OCI-LY1 (cell line): Measurements from ENCODE around the gene TMEM143.

ENCODE experiments used
- H2AFZ ChIP-seq: fragments of 200-600 bp; sonication (generic), shearing (Covaris generic); 2 replicates; pipeline ENCODE4 v1.6.0; 2014; ENCODE audit warnings: antibody characterized with exemption, mild to moderate bottlenecking, low read length
- H3F3A ChIP-seq: fragments of 200-600 bp; sonication (generic), shearing (Covaris generic); 2 replicates; pipeline ENCODE4 v1.6.0; 2014; ENCODE audit warnings: mild to moderate bottlenecking, antibody characterized with exemption, low read length, moderate library complexity; ENCODE audit not compliant: insufficient read depth
- H3K27ac ChIP-seq: fragments of 200-600 bp; sonication (generic); 2 replicates; pipeline ENCODE4 v1.5.1; 2014; ENCODE audit warnings: low read length, mixed run types, mild to moderate bottlenecking, low read depth; ENCODE audit not compliant: poor library complexity, severe bottlenecking
- H3K27me3 ChIP-seq: fragments of 200-600 bp; sonication (generic); 2 replicates; pipeline ENCODE4 v1.6.0; 2014; ENCODE audit warnings: antibody characterized with exemption, mild to moderate bottlenecking, low read length, moderate library complexity; ENCODE audit not compliant: insufficient read depth
- H3K36me3 ChIP-seq: fragments of 200-600 bp; sonication (generic); 2 replicates; pipeline ENCODE4 v1.6.1; 2014; ENCODE audit warnings: mild to moderate bottlenecking, antibody characterized with exemption, low read length, moderate library complexity, mixed read lengths; ENCODE audit not compliant: insufficient read depth
- H3K4me1 ChIP-seq: fragments of 200-600 bp; sonication (generic); 2 replicates; pipeline ENCODE4 v1.5.1; 2014; ENCODE audit warnings: mild to moderate bottlenecking, low read length, moderate library complexity; ENCODE audit not compliant: insufficient read depth, severe bottlenecking
- H3K4me2 ChIP-seq: fragments of 200-600 bp; sonication (generic), shearing (Covaris generic); 2 replicates; pipeline ENCODE4 v1.6.1; 2014; ENCODE audit warnings: low read length
- H3K4me3 ChIP-seq: fragments of 200-600 bp; sonication (generic); 2 replicates; pipeline ENCODE4 v1.5.1; 2014; ENCODE audit warnings: low read length, low read depth, mild to moderate bottlenecking, mixed read lengths; ENCODE audit not compliant: poor library complexity, severe bottlenecking
- H3K79me2 ChIP-seq: fragments of 200-600 bp; shearing (Covaris generic); 2 replicates; pipeline ENCODE4 v1.6.1; 2016; ENCODE audit warnings: mixed run types, low read length, mixed read lengths; ENCODE audit not compliant: insufficient read depth
- H3K9ac ChIP-seq: fragments of 200-600 bp; sonication (generic), shearing (Covaris generic); 2 replicates; pipeline ENCODE4 v1.6.1; 2014; ENCODE audit warnings: mild to moderate bottlenecking, low read length, mixed read lengths
- H3K9me2 ChIP-seq: fragments of 200-600 bp; sonication (generic), shearing (Covaris generic); 2 replicates; pipeline ENCODE4 v1.6.1; 2014; ENCODE audit warnings: low read depth, mild to moderate bottlenecking, low read length, mixed read lengths
- H3K9me3 ChIP-seq: fragments of 200-600 bp; shearing (Covaris generic); 2 replicates; pipeline ENCODE4 v1.6.1; 2014; ENCODE audit warnings: low read length, mixed read lengths
- H4K20me1 ChIP-seq: fragments of 200-600 bp; sonication (generic), shearing (Covaris generic); 2 replicates; pipeline ENCODE4 v1.6.0; 2016; ENCODE audit warnings: mild to moderate bottlenecking, low read length; ENCODE audit not compliant: insufficient read depth
- EZH2 ChIP-seq: fragments of 200-600 bp; sonication (generic), shearing (Covaris generic); IDR thresholded peaks from 2 replicates; pipeline ENCODE4 v1.8.0; 2017; ENCODE audit warnings: borderline replicate concordance, mixed run types, mild to moderate bottlenecking, antibody characterized with exemption, low read length, moderate library complexity, mixed read lengths
- TF ChIP-seq, protein P1 (sequence below): fragments of 200-600 bp; sonication (generic), shearing (Covaris generic); IDR thresholded peaks from 2 replicates; pipeline ENCODE4 v1.5.1; 2017; ENCODE audit warnings: mild to moderate bottlenecking, antibody characterized with exemption, low read length, moderate library complexity, mixed read lengths

TMEM143 gene

GRCh38 chr19:48344892-48345291 lies 18.8 kb downstream of the TMEM143 start:
- Histone ChIP-seq H4K20me1 (no peaks in the 10 kb centered on the region), H3K27me3 (no peaks in the 10 kb centered on the region), H3K79me2 (no peaks in the 10 kb centered on the region), H3K9me2 (no peaks in the 10 kb centered on the region), H2AFZ (no peak overlapping the region), H3K4me1 (no peaks in the 10 kb centered on the region), H3F3A (no peaks in the 10 kb centered on the region), H3K9ac (no peak overlapping the region), H3K4me3 (no peak overlapping the region), H3K9me3 (no peaks in the 10 kb centered on the region), H3K4me2 (no peak overlapping the region), H3K36me3 (no peaks in the 10 kb centered on the region), H3K27ac (no peak overlapping the region)
- TF ChIP-seq, protein P1, sequence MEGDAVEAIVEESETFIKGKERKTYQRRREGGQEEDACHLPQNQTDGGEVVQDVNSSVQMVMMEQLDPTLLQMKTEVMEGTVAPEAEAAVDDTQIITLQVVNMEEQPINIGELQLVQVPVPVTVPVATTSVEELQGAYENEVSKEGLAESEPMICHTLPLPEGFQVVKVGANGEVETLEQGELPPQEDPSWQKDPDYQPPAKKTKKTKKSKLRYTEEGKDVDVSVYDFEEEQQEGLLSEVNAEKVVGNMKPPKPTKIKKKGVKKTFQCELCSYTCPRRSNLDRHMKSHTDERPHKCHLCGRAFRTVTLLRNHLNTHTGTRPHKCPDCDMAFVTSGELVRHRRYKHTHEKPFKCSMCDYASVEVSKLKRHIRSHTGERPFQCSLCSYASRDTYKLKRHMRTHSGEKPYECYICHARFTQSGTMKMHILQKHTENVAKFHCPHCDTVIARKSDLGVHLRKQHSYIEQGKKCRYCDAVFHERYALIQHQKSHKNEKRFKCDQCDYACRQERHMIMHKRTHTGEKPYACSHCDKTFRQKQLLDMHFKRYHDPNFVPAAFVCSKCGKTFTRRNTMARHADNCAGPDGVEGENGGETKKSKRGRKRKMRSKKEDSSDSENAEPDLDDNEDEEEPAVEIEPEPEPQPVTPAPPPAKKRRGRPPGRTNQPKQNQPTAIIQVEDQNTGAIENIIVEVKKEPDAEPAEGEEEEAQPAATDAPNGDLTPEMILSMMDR = no peak
- TF ChIP-seq EZH2 = no peak

GRCh38 chr19:48342841-48343540 lies 20.7 kb downstream of the TMEM143 start:
- no peak overlapping the region for H2AFZ ChIP-seq
- no peaks in the 10 kb centered on the region for H4K20me1 ChIP-seq
- H3K27ac ChIP-seq = no peak overlapping the region
- no peaks in the 10 kb centered on the region for H3K9me3 ChIP-seq
- H3K4me3 ChIP-seq = no peak overlapping the region
- H3K9ac ChIP-seq = no peak overlapping the region
- no peaks in the 10 kb centered on the region for H3K4me1 ChIP-seq
- H3K9me2 ChIP-seq = no peaks in the 10 kb centered on the region
- H3K79me2 ChIP-seq = no peaks in the 10 kb centered on the region
- H3K27me3 ChIP-seq = no peaks in the 10 kb centered on the region
- no peaks in the 10 kb centered on the region for H3F3A ChIP-seq
- no peaks in the 10 kb centered on the region for H3K36me3 ChIP-seq
- TF ChIP-seq, protein P1 = no peak
- no peak for TF ChIP-seq EZH2
- H3K4me2 ChIP-seq = no peak overlapping the region

GRCh38 chr19:48342414-48342738 lies 21.4 kb downstream of the TMEM143 start:
- Histone ChIP-seq H3K9ac (no peak overlapping the region), H3K36me3 (no peaks in the 10 kb centered on the region), H3K9me3 (no peaks in the 10 kb centered on the region), H2AFZ (no peak overlapping the region), H3K4me2 (no peak overlapping the region), H3K4me3 (no peak overlapping the region), H3K4me1 (no peaks in the 10 kb centered on the region), H4K20me1 (no peaks in the 10 kb centered on the region), H3F3A (no peaks in the 10 kb centered on the region), H3K27me3 (no peaks in the 10 kb centered on the region), H3K79me2 (no peaks in the 10 kb centered on the region), H3K27ac (no peak overlapping the region), H3K9me2 (no peaks in the 10 kb centered on the region)
- TF ChIP-seq, protein P1 = no peak
- TF ChIP-seq EZH2 = no peak
